ENCODE results near the gene RBM41.
"Not testable (repeated sequence)": the region's sequence is repeated elsewhere in the genome, so short reads cannot be mapped to it uniquely, and the experiment has no call there.

RBM41 gene

DNA sequence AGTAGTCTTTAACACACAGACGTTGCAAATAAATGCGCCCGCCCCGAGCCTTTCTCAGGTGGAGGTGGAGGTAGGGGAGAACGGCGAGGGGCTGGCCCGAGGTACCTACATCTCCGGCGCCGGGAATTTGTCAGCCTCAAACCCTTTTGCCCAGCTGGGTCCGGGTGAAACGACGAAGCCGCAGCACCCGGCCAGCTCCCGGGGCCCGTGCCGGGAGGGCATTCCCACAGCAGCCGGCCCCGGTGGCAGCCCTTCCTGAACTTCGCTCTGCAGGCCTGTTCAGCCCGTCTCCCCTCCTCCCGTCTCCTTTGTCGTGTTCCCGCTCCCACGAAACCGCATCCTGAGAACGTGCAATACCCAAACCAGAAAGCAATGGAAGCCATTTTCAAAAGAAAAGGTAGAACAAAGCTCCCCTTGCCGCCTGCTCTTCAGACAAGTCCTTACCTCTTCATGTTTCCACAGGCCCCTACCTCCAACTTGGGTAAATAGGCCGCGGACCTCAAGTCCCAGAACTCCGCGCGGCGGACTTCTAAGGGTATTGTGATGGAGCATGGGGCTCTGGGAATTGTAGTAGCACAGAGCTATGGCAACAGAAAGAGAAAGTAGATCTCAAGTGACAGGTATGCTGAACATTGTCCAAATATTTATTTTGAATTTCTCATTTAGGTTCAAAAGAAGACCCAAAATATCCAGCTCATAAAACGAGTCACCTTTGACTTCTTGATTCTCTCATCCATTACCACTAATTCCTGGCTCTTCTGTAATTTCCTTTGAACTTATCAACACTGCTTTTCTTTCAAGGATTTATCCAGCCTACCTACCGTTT is at the start of gene RBM41:
TSS of gene RBM41 (minus strand) at position 501 of the 826 bp plus-strand sequence. CDS start at position 452, 49 bp downstream.
- DNase-seq: peak; percentile 78

DNA sequence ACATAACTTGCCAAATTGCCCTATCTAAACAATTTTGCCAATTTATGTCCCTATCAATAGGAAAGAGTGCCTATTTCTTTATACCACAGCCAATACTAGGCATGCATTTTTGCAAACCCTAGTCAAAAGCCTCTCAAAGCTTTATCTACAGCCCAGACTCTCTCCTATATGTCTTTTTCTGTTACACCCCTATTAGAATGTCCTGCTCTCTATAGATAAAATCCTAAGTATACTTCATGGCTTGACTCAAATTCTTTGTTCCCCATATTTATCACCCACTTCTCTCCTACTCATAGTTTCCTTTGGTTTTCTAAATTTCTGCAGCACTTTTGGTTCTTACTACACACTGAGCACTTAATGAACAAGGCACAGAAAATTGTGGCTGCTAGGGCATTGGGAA is 49.6 kb upstream of the RBM41 start:
- no peak for DNase-seq

DNA sequence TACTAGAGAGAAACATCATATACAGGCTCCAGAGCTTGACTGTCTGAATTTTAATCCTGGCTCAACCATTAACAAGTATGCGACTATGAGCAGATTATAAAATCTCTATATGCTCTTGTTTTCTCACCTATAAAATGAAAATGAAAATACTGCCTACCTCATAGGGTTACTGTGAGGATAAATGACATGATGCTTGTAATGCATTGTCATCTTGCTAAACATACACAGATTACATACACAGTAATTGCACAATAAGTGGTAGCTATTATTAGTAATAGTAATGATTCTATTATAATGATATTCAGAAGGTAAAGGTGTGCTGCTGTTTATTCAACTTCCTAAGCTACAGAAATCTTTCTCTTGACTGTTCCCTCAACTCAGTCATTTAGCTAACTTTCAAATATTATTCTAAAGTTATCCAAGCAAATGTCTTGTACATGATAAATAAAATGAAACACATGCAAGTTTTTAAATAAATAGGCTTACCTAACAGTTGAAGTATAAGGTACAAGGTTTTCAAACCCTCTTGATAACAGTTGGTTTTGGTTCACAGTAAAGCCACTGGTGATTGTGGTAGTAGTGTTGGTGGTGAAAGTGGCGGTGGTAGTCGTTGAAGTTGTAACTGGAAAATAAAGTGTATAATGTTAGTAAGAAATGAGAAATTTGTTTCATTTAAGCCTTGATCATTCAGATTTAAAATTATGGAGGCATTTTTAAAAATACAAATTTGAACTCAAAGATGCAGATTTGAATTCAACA is 48.7 kb upstream of the RBM41 start:
- DNase-seq: no peak

DNA sequence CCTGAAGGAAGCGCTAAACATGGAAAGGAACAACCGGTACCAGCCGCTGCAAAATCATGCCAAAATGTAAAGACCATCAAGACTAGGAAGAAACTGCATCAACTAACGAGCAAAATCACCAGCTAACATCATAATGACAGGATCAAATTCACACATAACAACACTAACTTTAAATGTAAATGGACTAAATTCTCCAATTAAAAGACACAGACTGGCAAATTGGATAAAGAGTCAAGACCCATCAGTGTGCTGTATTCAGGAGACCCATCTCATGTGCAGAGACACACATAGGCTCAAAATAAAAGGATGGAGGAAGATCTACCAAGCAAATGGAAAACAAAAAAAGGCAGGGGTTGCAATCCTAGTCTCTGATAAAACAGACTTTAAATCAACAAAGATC is 39.0 kb upstream of the RBM41 start:
- not testable (repeated sequence) for DNase-seq

- not testable (repeated sequence) for DNase-seq
Observed at GRCh38 chrX:107155621-107156430, 37.2 kb upstream of the RBM41 start.

GRCh38 chrX:107154787-107155620 is 36.4 kb upstream of the RBM41 start:
- DNase-seq: peak; percentile 28

- DNase-seq: no peak
Observed at GRCh38 chrX:107153005-107153404, 34.4 kb upstream of the RBM41 start.

DNA sequence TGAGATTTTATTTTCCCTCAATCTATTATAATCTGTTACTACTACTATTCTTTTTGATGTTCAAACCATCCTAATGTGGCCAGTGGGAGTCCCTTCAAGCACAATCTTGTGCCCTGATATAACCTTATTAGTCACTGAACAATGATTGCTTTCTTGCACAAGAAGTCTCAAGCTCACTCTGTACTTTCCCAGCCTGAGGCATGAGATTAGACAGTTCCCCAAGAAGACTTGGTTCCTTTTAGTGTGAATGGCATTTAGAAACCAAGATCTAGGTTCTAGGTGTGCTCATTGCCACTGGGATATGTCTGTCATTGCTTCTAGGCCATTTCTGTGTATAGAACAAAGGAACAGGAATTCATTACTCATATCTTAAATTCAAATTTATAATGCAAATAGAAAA is 28.0 kb upstream of the RBM41 start:
- no peak for DNase-seq

DNA sequence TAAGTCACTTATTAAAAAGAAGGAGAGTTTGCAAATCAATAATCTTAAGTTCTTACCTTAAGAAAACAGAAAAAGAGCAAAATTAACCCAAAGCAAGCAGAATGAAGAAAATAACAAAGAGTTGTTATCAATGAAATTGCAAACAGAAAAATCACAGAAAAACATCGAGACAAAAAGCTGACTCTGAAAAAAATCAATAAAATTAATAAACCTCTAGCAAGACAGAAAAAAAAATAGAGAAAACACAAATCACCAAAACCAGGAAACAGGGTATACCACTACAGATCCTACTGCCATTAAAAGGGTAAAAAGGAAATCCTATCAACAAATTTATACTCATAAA is 17.3 kb upstream of the RBM41 start:
- no peak for DNase-seq

- no peak for DNase-seq
Observed at GRCh38 chrX:107135049-107135964, 16.7 kb upstream of the RBM41 start.

DNA sequence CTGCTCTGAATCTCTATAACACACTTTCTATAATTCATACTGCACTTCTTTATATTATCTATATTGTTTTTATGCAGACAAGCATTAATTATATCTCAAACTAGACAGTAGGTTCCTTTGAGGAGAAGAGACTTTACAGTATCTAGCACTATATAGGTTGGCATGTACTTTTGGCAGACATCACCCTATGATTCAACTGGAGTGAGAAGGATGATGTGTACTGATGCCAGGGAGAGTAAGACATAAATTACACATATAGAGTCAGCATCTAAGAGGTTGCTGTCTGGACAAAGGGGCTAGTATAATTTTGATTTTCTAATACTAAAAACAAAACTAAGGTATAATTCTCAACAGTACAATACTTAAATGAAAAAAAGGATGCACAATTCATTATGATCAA is 5.1 kb upstream of the RBM41 start:
- no peak for DNase-seq

DNA sequence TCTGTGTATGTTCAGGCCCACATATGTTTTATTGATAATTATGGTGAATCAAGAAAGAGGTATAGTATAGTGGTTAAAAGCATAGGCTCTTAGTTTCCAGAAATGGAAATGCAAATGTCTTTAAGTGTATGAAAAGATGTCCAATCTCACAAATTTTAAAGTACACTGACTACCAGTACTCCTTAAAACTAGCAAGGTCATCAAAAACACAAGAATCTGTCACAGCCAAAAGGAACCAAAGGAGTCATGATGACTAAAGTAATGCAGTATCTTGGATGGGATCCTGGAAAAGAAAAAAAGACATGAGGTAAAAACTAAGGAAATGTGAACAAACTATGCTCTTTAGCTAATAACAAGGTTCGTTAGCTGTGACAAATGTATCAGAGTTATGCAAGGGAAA is 661 bp upstream of the RBM41 start:
- DNase-seq: no peak

GRCh38 chrX:107117993-107118321 is 665 bp downstream of the RBM41 start:
- DNase-seq: no peak

DNA sequence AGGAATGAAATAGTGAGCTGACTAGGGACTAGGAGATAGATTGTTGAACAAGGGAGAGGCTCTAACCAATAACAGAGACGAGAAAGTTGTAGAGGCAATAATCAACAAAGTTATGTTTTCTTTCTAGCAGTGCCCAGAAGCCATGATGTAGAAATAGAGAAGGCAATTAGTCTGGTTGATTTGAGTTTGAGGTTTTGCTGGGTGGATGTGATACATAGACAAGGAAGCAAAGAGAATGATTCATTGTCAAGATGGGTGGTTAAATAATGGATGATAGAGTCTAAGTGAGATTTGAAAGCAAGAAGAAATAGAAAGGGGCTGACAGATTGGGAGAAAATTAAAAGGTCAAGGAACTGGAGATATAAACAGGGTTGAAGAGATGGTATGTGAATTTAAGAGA is 11.2 kb downstream of the RBM41 start:
- no peak for DNase-seq

DNA sequence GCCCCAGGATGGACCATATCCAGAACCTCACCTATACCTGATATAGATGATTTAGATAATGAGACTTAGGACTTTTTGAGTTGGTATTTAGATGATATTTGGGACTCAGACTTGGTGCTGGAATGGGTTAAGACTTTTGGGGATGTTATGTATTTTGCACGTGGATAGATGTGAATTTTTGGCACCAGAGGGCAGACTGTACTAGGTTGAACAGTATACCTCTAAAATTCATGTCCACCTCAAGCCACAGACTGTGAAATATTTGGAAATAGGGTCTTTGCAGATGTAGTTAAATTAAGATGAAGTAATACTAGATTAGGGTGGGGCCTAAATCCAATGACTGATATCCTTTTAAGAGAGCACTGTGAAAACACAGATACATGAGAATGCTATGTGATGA is 15.6 kb downstream of the RBM41 start:
- DNase-seq: no peak

GRCh38 chrX:107076158-107076557 is 42.5 kb downstream of the RBM41 start:
- no peak for DNase-seq

DNA sequence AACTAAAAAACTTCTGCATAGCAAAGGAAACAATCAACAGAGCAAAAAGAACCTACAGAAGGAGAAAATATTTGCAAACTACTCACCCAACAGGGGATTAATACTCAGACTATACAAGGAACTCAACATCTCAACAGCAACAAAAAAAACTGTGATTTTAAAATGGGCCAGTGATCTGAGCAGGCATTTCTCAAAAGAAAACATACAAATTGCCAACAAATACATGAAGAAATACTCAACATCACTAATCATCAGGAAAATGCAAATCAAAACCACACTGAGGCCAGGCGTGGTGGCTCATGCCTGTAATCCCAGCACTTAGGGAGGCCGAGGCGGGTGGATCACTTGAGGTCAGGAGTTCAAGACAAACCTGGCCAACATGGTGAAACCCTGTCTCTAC is 60.9 kb downstream of the RBM41 start:
- DNase-seq: not testable (repeated sequence)

GRCh38 chrX:107054978-107055377 is 63.6 kb downstream of the RBM41 start:
- no peak for DNase-seq

DNA sequence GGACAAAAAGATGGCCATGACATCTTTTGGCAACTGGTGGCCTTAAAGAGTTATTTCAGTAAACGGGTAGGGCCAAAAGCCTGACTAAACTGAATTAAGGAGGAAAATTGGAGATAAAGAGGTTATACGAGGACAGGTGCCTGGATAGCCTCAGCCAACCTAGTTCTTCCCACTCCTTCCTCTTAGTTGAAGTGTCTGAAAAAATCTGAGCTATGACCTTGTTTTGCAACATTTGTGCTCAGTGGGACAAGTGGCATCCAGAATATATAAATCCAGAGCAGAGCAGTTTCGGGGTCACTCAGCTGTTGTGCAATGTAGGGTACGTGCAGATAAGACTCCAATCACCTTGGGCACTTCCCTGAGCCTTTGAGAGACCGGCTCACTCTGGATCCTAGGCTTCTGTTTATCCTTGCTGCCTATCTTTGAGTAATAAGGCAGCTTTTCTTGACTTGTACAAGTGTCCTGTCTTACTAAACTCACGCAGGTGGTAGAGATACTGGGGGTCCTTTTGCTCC is 68.4 kb downstream of the RBM41 start:
- no peak for DNase-seq

- no peak for DNase-seq
Observed at GRCh38 chrX:107047622-107048021, 71.0 kb downstream of the RBM41 start.

- no peak for DNase-seq
Observed at GRCh38 chrX:107029752-107030151, 88.9 kb downstream of the RBM41 start.

All from NCI-H1436 (cell line).